Transverse colon (tissue), 4 donors: ENCODE data around the gene SLAMF1. TPM values are rescaled to one million over a fixed set of nuclear protein-coding genes. Genes with fewer than 3 reads are reported as not detected.

Experiments used
- DNase-seq: peaks from one replicate; pipeline ENCODE4 v3.0.0-alpha.2; 2019
- H3K27ac ChIP-seq, 4 donors: fragments of 200-600 bp; sonication (generic); 2 replicates each; pipeline ENCODE4 v1.5.1; 2016 to 2018; ENCODE audit warnings: inconsistent platforms in 4 of 4
- H3K27me3 ChIP-seq: fragments of 200-600 bp; sonication (generic); 2 replicates; pipeline ENCODE4 v1.5.1; 2017; ENCODE audit warnings: inconsistent platforms
- H3K36me3 ChIP-seq, 4 donors: fragments of 200-600 bp; sonication (generic); 2 replicates each; pipeline ENCODE4 v1.5.1; 2017 to 2019; ENCODE audit warnings: inconsistent platforms in 4 of 4
- H3K4me1 ChIP-seq, 4 donors: fragments of 200-600 bp; sonication (generic); 2 replicates each; pipeline ENCODE4 v1.5.1; 2017 to 2020; ENCODE audit warnings: inconsistent platforms in 4 of 4
- H3K4me3 ChIP-seq, 4 donors: fragments of 200-600 bp; sonication (generic); 1 replicate in 1 of 4; 2 replicates in 3 of 4; pipeline versions ENCODE4 v1.5.1 to v1.6.1; 2017 to 2019; ENCODE audit warnings: inconsistent platforms in 4 of 4
- H3K9me3 ChIP-seq, 2 donors: fragments of 200-600 bp; sonication (generic); 2 replicates each; pipeline ENCODE4 v1.5.1; 2017 to 2019; ENCODE audit warnings: inconsistent platforms in 2 of 2
- CTCF ChIP-seq, 5 experiments: fragments of 200-600 bp in 3 of 5; fragments of 450-650 bp in 2 of 5; sonication (generic) in 3 of 5; IDR thresholded peaks; 1 replicate in 2 of 5; 2 replicates in 3 of 5; pipeline ENCODE4 v1.5.1; 2016 to 2017; ENCODE audit warnings: antibody characterized with exemption in 5 of 5, inconsistent platforms in 3 of 5, mild to moderate bottlenecking in 2 of 5, moderate library complexity in 1 of 5
- EP300 ChIP-seq: sonication (generic); formaldehyde crosslinking; IDR thresholded peaks from one replicate; pipeline ENCODE4 v1.6.1; 2017; ENCODE audit warnings: antibody characterized with exemption, low read depth
- POLR2A ChIP-seq: fragments of 450-650 bp; IDR thresholded peaks from one replicate; pipeline ENCODE4 v1.6.1; 2016; ENCODE audit warnings: antibody characterized with exemption, mild to moderate bottlenecking, moderate library complexity
- POLR2AphosphoS5 ChIP-seq, 3 donors: sonication (generic); formaldehyde crosslinking; IDR thresholded peaks; one replicate each; pipeline ENCODE4 v1.6.1; 2016; ENCODE audit warnings: antibody characterized with exemption in 3 of 3
- WGBS, 2 donors: methylation state at CpG; one replicate each; pipeline ENCODE4 v1.1.5; 2018; ENCODE audit warnings: low coverage in 1 of 2; 5-methylcytosine and 5-hydroxymethylcytosine counted together
- in situ Hi-C, 4 donors: fragments of 200-750 bp; cut with MboI; loops; one replicate each; pipeline versions ENCODE4 v1.15.0 to v1.15.1; 2017; ENCODE audit warnings: low sequenced_read_pairs in 3 of 4, low pct_ligation_motif_present in 1 of 4, low pct_unique_long_range_greater_than_20kb in 1 of 4
- intact Hi-C: fragments of 100-400 bp; cut with DNase I; formaldehyde crosslinking; loops from one replicate; pipeline ENCODE4 v1.15.1; 2023; ENCODE audit warnings: low total_unique reads
- total RNA-seq, 4 donors: library from RNA; depleted of rRNA; stranded (reverse); fragments of >200 nt; gene quantifications; one replicate each; pipeline ENCODE4 v1.1.0, GENCODE V29; 2016

Gene SLAMF1
- total RNA-seq, 4 donors from 2014 or later = 1.1 to 3.3 (median 3.2) TPM; not detected in 1

- TF ChIP-seq POLR2AphosphoS5 (IDR thresholded peaks at IDR 0.05) = no peak
- TF ChIP-seq EP300 = no peak
- no peak for TF ChIP-seq CTCF (IDR thresholded peaks at IDR 0.05)
- TF ChIP-seq POLR2A = no peak
- Histone ChIP-seq H3K9me3 (no peaks in the 10 kb centered on the region), H3K27me3 (no peaks in the 10 kb centered on the region), H3K36me3 (no peaks in the 10 kb centered on the region), H3K4me3 (no peak overlapping the region), H3K4me1 (peaks cover 0 to 10% (median 2%) of the 10 kb centered on the region in 4 donors), H3K27ac (no peak overlapping the region)
- in situ Hi-C loops = no loop called here
- 93 to 100% methylated on average over 3 to 4 of the region's 4 CpGs for WGBS, 2 donors
- intact Hi-C loops = no loop called here
- no peak for DNase-seq
Observed at GRCh38 chr1:160636076-160636475, 10.8 kb downstream of the SLAMF1 start.

GRCh38 chr1:160634543-160635491 is 12.0 kb downstream of the SLAMF1 start:
- Histone ChIP-seq H3K4me3 (no peak overlapping the region), H3K36me3 (no peaks in the 10 kb centered on the region), H3K9me3 (no peaks in the 10 kb centered on the region), H3K4me1 (peaks cover 0 to 15% (median 2%) of the 10 kb centered on the region in 4 donors), H3K27me3 (no peaks in the 10 kb centered on the region), H3K27ac (no peak overlapping the region)
- TF ChIP-seq CTCF (IDR thresholded peaks at IDR 0.05) (no peak), EP300 (no peak), POLR2A (no peak), POLR2AphosphoS5 (IDR thresholded peaks at IDR 0.05) (no peak)
- intact Hi-C loops (no loop called here), in situ Hi-C loops (no loop called here)
- no peak for DNase-seq
- WGBS, 2 donors = 94 to 95% methylated on average over 16 to 17 of the region's 17 CpGs

DNA sequence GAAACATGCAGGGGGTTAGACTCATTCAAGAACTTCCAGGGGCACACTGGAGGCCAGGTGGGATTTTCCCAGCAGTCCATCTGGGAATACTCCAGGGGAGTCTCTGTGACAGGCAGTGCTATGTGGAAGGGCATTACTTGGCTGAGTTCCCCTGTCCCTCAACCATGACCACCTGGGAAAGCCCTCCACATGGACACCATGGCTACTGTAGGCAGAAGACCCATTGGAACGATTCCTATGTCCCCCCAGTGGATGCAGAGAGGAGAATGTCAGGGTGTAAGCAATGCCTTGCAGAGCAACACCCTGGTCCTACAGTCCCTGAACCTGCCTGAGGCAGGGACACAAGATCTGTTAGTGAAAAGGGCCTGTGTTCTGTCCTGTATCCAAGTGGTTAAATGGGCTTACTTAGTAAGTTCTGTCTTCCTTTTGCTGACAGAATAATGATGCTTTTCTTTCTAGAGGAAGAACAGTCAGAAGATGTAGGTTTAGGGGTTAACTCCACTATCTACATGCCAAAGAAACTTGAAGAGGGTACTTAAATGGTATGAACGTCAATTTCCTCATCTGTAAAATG is 13.4 kb downstream of the SLAMF1 start:
- H3K9me3 ChIP-seq = no peaks in the 10 kb centered on the region
- TF ChIP-seq CTCF (IDR thresholded peaks at IDR 0.05) (no peak), EP300 (no peak), POLR2A (no peak), POLR2AphosphoS5 (IDR thresholded peaks at IDR 0.05) (no peak)
- in situ Hi-C loops = no loop called here
- intact Hi-C loops = no loop called here
- H3K27me3 ChIP-seq = no peaks in the 10 kb centered on the region
- H3K27ac ChIP-seq = no peak overlapping the region
- no peak overlapping the region for H3K4me3 ChIP-seq
- no peak for DNase-seq
- WGBS, 2 donors = 20 to 59% methylated on average over 1 to 2 of the region's 2 CpGs
- peaks cover 0 to 15% (median 0%) of the 10 kb centered on the region in 4 donors for H3K4me1 ChIP-seq
- H3K36me3 ChIP-seq = no peaks in the 10 kb centered on the region

DNA sequence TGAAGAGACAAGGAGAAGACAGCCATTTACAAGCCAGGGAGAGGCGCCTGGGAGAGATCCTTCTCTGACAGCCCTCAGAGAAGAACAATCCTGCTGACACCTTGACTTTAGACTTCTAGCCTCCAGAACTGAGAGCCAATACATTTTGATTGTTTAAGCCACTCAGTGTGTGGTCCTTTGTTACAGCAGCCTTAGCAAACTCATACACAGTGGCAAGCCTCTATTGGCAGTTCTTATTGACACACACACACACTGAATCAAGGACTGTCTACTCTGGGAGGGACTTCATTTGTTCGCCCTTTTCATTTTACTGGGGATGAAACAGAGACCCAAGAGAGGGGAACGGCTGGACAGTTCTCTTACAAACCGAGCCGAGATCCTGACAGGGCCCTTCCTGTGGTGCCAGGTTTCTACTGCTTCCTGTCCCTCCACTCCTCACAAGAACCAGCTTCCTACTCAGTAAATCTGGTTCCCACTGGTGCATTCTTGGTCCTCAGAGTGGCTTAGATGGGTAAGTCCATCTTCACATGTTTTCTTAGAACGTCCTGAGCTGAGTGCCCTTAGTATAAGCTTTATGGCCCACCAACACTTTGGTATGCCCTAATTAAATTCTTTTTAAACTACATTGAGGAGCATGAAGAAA is 14.7 kb downstream of the SLAMF1 start:
- Histone ChIP-seq H3K27me3 (no peaks in the 10 kb centered on the region), H3K4me3 (no peak overlapping the region), H3K27ac (no peak overlapping the region), H3K9me3 (no peaks in the 10 kb centered on the region), H3K4me1 (peaks cover 0 to 8% (median 0%) of the 10 kb centered on the region in 4 donors), H3K36me3 (no peaks in the 10 kb centered on the region)
- in situ Hi-C loops = no loop called here
- intact Hi-C loops = no loop called here
- no peak for TF ChIP-seq CTCF (IDR thresholded peaks at IDR 0.05)
- TF ChIP-seq EP300 = no peak
- no peak for TF ChIP-seq POLR2AphosphoS5 (IDR thresholded peaks at IDR 0.05)
- TF ChIP-seq POLR2A = no peak
- no peak for DNase-seq
- 88% methylated on average over 2 to 6 of the region's 6 CpGs for WGBS, 2 donors
